ENCODE results near the gene EEA1.

GRCh38 chr12:92747151-92747550 is 181.9 kb downstream of the EEA1 start:
- TF ChIP-seq CTCF (IDR thresholded peaks at IDR 0.05; ENCODE audit: poor library complexity, severe bottlenecking) (no peak), POLR2AphosphoS5 (IDR thresholded peaks at IDR 0.05) (no peak), MXI1 (conservative IDR thresholded peaks at IDR 0.05; ENCODE audit: poor library complexity, severe bottlenecking) (no peak), EZH2 (IDR thresholded peaks at IDR 0.05; ENCODE audit: borderline replicate concordance, insufficient read depth, low read length, poor library complexity, severe bottlenecking) (no peak), RAD21 (conservative IDR thresholded peaks at IDR 0.05) (no peak)

Measured in neural cell (in vitro differentiated cells).